ENCODE data around the gene FOXJ2.

- no peak for TF ChIP-seq POLR2A (IDR thresholded peaks at IDR 0.05; ENCODE audit: extremely low read depth, insufficient read length)
- TF ChIP-seq MYC (IDR thresholded peaks at IDR 0.05; ENCODE audit: low read depth, low read length) = no peak
- TF ChIP-seq, protein P1, sequence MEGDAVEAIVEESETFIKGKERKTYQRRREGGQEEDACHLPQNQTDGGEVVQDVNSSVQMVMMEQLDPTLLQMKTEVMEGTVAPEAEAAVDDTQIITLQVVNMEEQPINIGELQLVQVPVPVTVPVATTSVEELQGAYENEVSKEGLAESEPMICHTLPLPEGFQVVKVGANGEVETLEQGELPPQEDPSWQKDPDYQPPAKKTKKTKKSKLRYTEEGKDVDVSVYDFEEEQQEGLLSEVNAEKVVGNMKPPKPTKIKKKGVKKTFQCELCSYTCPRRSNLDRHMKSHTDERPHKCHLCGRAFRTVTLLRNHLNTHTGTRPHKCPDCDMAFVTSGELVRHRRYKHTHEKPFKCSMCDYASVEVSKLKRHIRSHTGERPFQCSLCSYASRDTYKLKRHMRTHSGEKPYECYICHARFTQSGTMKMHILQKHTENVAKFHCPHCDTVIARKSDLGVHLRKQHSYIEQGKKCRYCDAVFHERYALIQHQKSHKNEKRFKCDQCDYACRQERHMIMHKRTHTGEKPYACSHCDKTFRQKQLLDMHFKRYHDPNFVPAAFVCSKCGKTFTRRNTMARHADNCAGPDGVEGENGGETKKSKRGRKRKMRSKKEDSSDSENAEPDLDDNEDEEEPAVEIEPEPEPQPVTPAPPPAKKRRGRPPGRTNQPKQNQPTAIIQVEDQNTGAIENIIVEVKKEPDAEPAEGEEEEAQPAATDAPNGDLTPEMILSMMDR (IDR thresholded peaks at IDR 0.05; ENCODE audit: low read depth, low read length) = no peak
Observed at GRCh38 chr12:7985802-7986418, 46.6 kb upstream of the FOXJ2 start.

Data from NB4 (cell line).